ENCODE results near the gene SDC4.

SDC4 gene

GRCh38 chr20:45372646-45373352 lies 24.6 kb upstream of the SDC4 start:
- DNase-seq (ENCODE audit: low read depth): no peak
- TF ChIP-seq CTCF (conservative IDR thresholded peaks at IDR 0.05; ENCODE audit: low read depth, low read length): no peak
- no peak overlapping the region for H3K4me3 ChIP-seq (ENCODE audit: low read depth, low read length)

- no peak overlapping the region for H3K4me3 ChIP-seq (ENCODE audit: low read depth, low read length)
- DNase-seq (ENCODE audit: low read depth): no peak
- no peak for TF ChIP-seq CTCF (conservative IDR thresholded peaks at IDR 0.05; ENCODE audit: low read depth, low read length)
Observed at GRCh38 chr20:45372241-45372640, 24.0 kb upstream of the SDC4 start.

- no peak overlapping the region for H3K4me3 ChIP-seq (ENCODE audit: low read depth, low read length)
- DNase-seq (ENCODE audit: low read depth): no peak
- no peak for TF ChIP-seq CTCF (conservative IDR thresholded peaks at IDR 0.05; ENCODE audit: low read depth, low read length)
Observed at GRCh38 chr20:45370571-45371160, 22.4 kb upstream of the SDC4 start.

GRCh38 chr20:45368221-45368980 lies 20.2 kb upstream of the SDC4 start:
- no peak for DNase-seq (ENCODE audit: low read depth)
- TF ChIP-seq CTCF (conservative IDR thresholded peaks at IDR 0.05; ENCODE audit: low read depth, low read length): no peak
- H3K4me3 ChIP-seq (ENCODE audit: low read depth, low read length): no peak overlapping the region

- H3K4me3 ChIP-seq (ENCODE audit: low read depth, low read length): no peak overlapping the region
- DNase-seq (ENCODE audit: low read depth): no peak
- no peak for TF ChIP-seq CTCF (conservative IDR thresholded peaks at IDR 0.05; ENCODE audit: low read depth, low read length)
Observed at GRCh38 chr20:45367126-45367525, 18.9 kb upstream of the SDC4 start.

- H3K4me3 ChIP-seq (ENCODE audit: low read depth, low read length): no peak overlapping the region
- TF ChIP-seq CTCF (conservative IDR thresholded peaks at IDR 0.05; ENCODE audit: low read depth, low read length): no peak
- DNase-seq (ENCODE audit: low read depth): no peak
Observed at GRCh38 chr20:45366631-45367030, 18.4 kb upstream of the SDC4 start.

Data from choroid plexus epithelial cell (primary cell).